Lower lobe of right lung (tissue), 2 donors: ENCODE data around the gene PEPD. TPM values are rescaled to one million over a fixed set of nuclear protein-coding genes. Genes with fewer than 3 reads are reported as not detected.

ENCODE experiments used
- ATAC-seq, 2 donors: fragments of 200-7000 bp; cut with Tn5 transposase; one replicate each; pipeline ENCODE4 v1.9.1; 2020 to 2022; ENCODE audit warnings: mild to moderate bottlenecking in 2 of 2, moderate library complexity in 2 of 2
- DNase-seq: peaks from one replicate; pipeline ENCODE4 v3.0.0-alpha.2; 2020
- H3K27ac ChIP-seq: fragments of 200-600 bp; one replicate; pipeline ENCODE4 v1.8.0; 2022
- H3K27me3 ChIP-seq: fragments of 200-600 bp; one replicate; pipeline ENCODE4 v1.8.0; 2022; ENCODE audit warnings: low read depth
- H3K36me3 ChIP-seq: fragments of 200-600 bp; one replicate; pipeline ENCODE4 v1.8.0; 2022; ENCODE audit warnings: mild to moderate bottlenecking
- H3K4me1 ChIP-seq: fragments of 200-600 bp; one replicate; pipeline ENCODE4 v1.8.0; 2022
- H3K4me3 ChIP-seq: fragments of 200-600 bp; one replicate; pipeline ENCODE4 v1.8.0; 2022; ENCODE audit warnings: mild to moderate bottlenecking
- H3K9me3 ChIP-seq: fragments of 200-600 bp; one replicate; pipeline ENCODE4 v1.8.0; 2022
- CTCF ChIP-seq: fragments of 200-600 bp; IDR thresholded peaks from one replicate; pipeline ENCODE4 v1.8.0; 2022; ENCODE audit warnings: antibody characterized with exemption, mild to moderate bottlenecking
- intact Hi-C: fragments of 100-400 bp; cut with DNase I; formaldehyde crosslinking; loops from one replicate; pipeline ENCODE4 v1.11.0; 2022
- total RNA-seq: library from RNA; stranded (reverse); fragmentation: NEBNext Ultra II Directional; extraction: Animal tissue kit (Norgen Biotek cat#: 25700); gene quantifications from one replicate; pipeline ENCODE4 v1.2.1, GENCODE V29; 2021
- donor health status: DM: no; HTN: yes; CAD: no; lungs with severe emphysema.

The PEPD gene
- total RNA-seq, 1 donor from 2014 or later: 94.0 TPM

- H3K27ac ChIP-seq: no peak overlapping the region
- H3K4me1 ChIP-seq: no peaks in the 10 kb centered on the region
- H3K9me3 ChIP-seq: no peaks in the 10 kb centered on the region
- no peaks in the 10 kb centered on the region for H3K27me3 ChIP-seq
- ATAC-seq (no peak), DNase-seq (no peak)
- no peak overlapping the region for H3K4me3 ChIP-seq
- no peaks in the 10 kb centered on the region for H3K36me3 ChIP-seq
- intact Hi-C loops: no loop called here
- TF ChIP-seq CTCF: no peak
Measured at GRCh38 chr19:33339016-33339984, 182.3 kb downstream of the PEPD start.

Other genes with a start within 250 kb of the PEPD start
- 75.1 TPM for gene CEBPA, start 219.3 kb downstream of the PEPD start, total RNA-seq
- gene CEBPG, start 148.1 kb downstream of the PEPD start, total RNA-seq: 29.6 TPM
- gene CHST8, start 100.2 kb upstream of the PEPD start, total RNA-seq: not detected